ENCODE results near the gene TMEM243.

Gene TMEM243

GRCh38 chr7:87152897-87153641, 66.5 kb downstream of the TMEM243 start:
- Histone ChIP-seq H3K4me3 (peak overlapping the region; percentile 85), H3K4me1 (peaks cover 0 to 55% (median 28%) of the 10 kb centered on the region in 4 donors), H3K9me3 (no peaks in the 10 kb centered on the region), H3K36me3 (no peaks in the 10 kb centered on the region), H3K27me3 (no peaks in the 10 kb centered on the region), H3K27ac (peak overlapping the region; percentile 99)
- intact Hi-C loops (cut with DNase I; ENCODE audit: low total_unique reads), result loop anchor here (5.0 kb wide), 1 partner anchor 96 kb away; the partner anchor contains the start of gene ELAPOR2
- DNase-seq, result peak; percentile 38 to 60
- no peak for TF ChIP-seq CTCF (IDR thresholded peaks at IDR 0.05)

- peak in 1 of 2 experiments; percentile 3 for TF ChIP-seq CTCF (IDR thresholded peaks at IDR 0.05)
- Histone ChIP-seq H3K9me3 (no peaks in the 10 kb centered on the region), H3K27ac (peak within 1 kb of the TSS; percentile 99), H3K27me3 (no peaks in the 10 kb centered on the region), H3K36me3 (no peaks in the 10 kb centered on the region), H3K4me1 (peaks cover 0 to 47% (median 25%) of the 10 kb centered on the region in 4 donors), H3K4me3 (peak within 1 kb of the TSS; percentile 85)
- DNase-seq, result peak; percentile 95 to 98
- intact Hi-C loops (cut with DNase I; ENCODE audit: low total_unique reads), result loop anchor here (5.0 kb wide), 1 partner anchor 95 kb away; the partner anchor contains the start of gene ELAPOR2
These were observed 67.2 kb downstream of the TMEM243 start, which contains the start of gene DMTF1 for GRCh38 chr7:87152112-87152896. Gene DMTF1 (plus strand): TSS chr7:87152453. CDS start chr7:87164942, 12,489 bp downstream.

- no peaks in the 10 kb centered on the region for H3K36me3 ChIP-seq
- no peak for DNase-seq
- peaks cover 0 to 41% (median 21%) of the 10 kb centered on the region in 4 donors for H3K4me1 ChIP-seq
- H3K27me3 ChIP-seq, result no peaks in the 10 kb centered on the region
- no peaks in the 10 kb centered on the region for H3K9me3 ChIP-seq
- H3K27ac ChIP-seq, result peak overlapping the region; percentile 99
- TF ChIP-seq CTCF (IDR thresholded peaks at IDR 0.05), result no peak
- intact Hi-C loops (cut with DNase I; ENCODE audit: low total_unique reads), result loop anchor here (5.0 kb wide), 1 partner anchor 94 kb away; the partner anchor contains the start of gene ELAPOR2
- H3K4me3 ChIP-seq, result peak overlapping the region; percentile 85
These were observed 67.8 kb downstream of the TMEM243 start for GRCh38 chr7:87151729-87152111.

GRCh38 chr7:87151002-87151728, 68.4 kb downstream of the TMEM243 start:
- no peak for DNase-seq
- TF ChIP-seq CTCF (IDR thresholded peaks at IDR 0.05), result no peak
- Histone ChIP-seq H3K9me3 (no peaks in the 10 kb centered on the region), H3K4me3 (peak overlapping the region; percentile 85), H3K36me3 (no peaks in the 10 kb centered on the region), H3K4me1 (peaks cover 0 to 35% (median 16%) of the 10 kb centered on the region in 4 donors), H3K27me3 (no peaks in the 10 kb centered on the region), H3K27ac (peak overlapping the region; percentile 99)
- intact Hi-C loops (cut with DNase I; ENCODE audit: low total_unique reads), result loop anchor here (5.0 kb wide), 1 partner anchor 94 kb away; the partner anchor contains the start of gene ELAPOR2

DNA sequence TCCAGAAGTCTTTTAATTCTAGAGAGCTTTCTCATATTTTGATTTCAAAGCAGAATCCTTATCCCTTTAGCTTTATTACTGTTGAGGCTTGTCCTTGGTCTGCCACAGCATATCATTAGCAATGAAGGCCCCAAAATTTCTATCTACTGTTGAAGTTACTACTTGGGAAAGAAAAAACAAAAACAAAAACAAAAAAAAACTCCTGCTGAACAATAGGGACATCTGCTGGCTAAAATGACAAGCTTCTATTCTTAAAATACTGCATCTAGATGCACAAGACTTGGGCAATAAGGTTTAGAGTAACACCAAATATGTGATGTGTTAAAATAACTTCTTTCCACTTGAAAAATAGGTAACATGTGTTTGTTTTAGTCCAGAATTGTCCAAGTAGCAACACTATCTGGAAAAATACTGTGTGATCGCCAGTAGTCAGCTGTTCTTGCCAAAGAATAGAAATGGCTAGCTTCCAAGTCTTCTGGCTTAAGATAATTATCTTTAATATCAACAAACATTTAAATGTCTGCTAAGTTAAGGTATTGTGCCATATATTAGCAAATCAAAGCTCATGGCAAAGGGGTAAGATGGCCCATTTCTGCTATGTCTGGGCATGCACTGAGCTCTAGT, 71.1 kb downstream of the TMEM243 start:
- peaks cover 0 to 9% (median 0%) of the 10 kb centered on the region in 4 donors for H3K4me1 ChIP-seq
- H3K27me3 ChIP-seq, result no peaks in the 10 kb centered on the region
- intact Hi-C loops (cut with DNase I; ENCODE audit: low total_unique reads), result loop anchor here (5.0 kb wide), 1 partner anchor 221 kb away; no protein-coding TSS in a partner anchor
- H3K27ac ChIP-seq, result no peak overlapping the region
- no peaks in the 10 kb centered on the region for H3K36me3 ChIP-seq
- no peak for DNase-seq
- no peak overlapping the region for H3K4me3 ChIP-seq
- TF ChIP-seq CTCF (IDR thresholded peaks at IDR 0.05), result peak; percentile 29 to 43
- no peaks in the 10 kb centered on the region for H3K9me3 ChIP-seq

All from tibial artery (tissue), 4 donors.